ENCODE measurements around the gene ANO1.

ANO1 gene

DNA sequence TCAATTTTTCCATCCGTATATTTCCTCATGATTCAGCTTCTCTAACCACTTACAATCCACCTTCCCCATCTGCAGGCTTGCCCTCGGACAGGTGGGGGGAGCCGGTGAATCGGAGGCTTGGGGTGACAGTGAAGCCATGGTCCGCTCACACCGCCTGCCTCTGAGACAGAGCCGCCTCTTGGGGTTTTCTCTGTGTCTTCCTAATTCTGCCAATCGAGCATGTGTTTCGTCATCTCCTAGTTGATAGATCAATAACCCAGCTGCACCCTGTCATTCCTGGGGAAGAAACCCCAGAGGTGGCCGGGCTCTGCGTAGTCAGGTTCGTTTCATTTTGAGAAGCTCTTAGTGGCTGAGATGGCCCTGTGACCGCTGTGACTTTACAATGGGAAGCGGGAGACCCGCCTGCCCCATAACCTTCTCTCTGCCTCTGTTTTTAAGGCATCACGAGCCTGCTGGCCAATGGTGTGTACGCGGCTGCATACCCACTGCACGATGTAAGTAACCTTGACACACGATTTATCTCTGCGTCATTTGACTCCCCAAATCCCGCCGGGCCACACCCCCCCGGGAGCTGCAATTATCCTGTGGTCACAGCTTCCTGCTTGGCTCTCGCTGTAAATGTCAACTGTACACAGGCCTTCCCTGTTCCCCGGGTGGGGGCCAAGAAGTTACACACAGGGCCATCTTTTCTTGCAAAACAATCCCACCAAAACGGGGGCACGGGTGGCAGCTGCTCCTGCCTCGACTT, 33.3 kb downstream of the ANO1 start:
- TF ChIP-seq, protein P1, sequence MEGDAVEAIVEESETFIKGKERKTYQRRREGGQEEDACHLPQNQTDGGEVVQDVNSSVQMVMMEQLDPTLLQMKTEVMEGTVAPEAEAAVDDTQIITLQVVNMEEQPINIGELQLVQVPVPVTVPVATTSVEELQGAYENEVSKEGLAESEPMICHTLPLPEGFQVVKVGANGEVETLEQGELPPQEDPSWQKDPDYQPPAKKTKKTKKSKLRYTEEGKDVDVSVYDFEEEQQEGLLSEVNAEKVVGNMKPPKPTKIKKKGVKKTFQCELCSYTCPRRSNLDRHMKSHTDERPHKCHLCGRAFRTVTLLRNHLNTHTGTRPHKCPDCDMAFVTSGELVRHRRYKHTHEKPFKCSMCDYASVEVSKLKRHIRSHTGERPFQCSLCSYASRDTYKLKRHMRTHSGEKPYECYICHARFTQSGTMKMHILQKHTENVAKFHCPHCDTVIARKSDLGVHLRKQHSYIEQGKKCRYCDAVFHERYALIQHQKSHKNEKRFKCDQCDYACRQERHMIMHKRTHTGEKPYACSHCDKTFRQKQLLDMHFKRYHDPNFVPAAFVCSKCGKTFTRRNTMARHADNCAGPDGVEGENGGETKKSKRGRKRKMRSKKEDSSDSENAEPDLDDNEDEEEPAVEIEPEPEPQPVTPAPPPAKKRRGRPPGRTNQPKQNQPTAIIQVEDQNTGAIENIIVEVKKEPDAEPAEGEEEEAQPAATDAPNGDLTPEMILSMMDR (IDR thresholded peaks at IDR 0.05; ENCODE audit: low read depth, low read length, poor library complexity, severe bottlenecking) = no peak
- TF ChIP-seq EZH2phosphoT487 (IDR thresholded peaks at IDR 0.05; ENCODE audit: borderline replicate concordance, low read length) = no peak

DNA sequence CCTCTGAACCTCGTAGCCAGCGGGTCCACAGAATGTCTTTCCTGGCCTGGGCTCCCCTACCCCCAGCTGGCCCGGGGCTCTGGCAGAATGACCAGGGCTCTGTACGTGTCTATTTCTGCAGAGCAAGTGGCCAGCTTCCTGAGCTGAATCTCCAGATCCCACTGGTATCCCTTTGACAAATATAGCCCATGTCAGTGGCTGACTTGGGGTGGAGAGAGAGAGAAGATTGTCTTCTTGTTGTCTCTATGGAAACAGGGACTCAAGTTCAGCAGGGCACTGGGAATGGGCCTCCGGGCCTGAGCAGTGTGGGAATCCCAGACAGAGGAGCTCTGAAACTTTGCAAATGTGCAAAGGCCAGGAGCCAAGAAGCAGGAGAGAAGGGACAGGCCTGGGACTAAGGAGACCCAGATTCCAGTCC, 33.9 kb downstream of the ANO1 start:
- no peak overlapping the region for H3K4me2 ChIP-seq (ENCODE audit: low read length)
- H3K27ac ChIP-seq (ENCODE audit: low read depth, low read length) = no peak overlapping the region

More for the DNA sequence above, 33.3 kb downstream of the ANO1 start:
- Histone ChIP-seq H3K9me2 (replicated peaks; ENCODE audit: control insufficient read depth, low read length) (no peaks in the 10 kb centered on the region), H3K4me1 (ENCODE audit: control insufficient read depth, low read length) (no peaks in the 10 kb centered on the region), H3K9me3 (ENCODE audit: control insufficient read depth, insufficient read depth, low read length) (no peaks in the 10 kb centered on the region), H3K79me2 (ENCODE audit: control insufficient read depth, low read length) (no peaks in the 10 kb centered on the region), H3K27me3 (ENCODE audit: control insufficient read depth, low read length) (no peaks in the 10 kb centered on the region), H3F3A (ENCODE audit: control insufficient read depth, insufficient read depth) (no peaks in the 10 kb centered on the region), H3K4me2 (ENCODE audit: low read length) (no peak overlapping the region), H3K27ac (ENCODE audit: low read depth, low read length) (no peak overlapping the region), H3K4me3 (ENCODE audit: low read length) (no peak overlapping the region), H4K20me1 (ENCODE audit: control insufficient read depth, insufficient read depth, low read depth, low read length) (no peaks in the 10 kb centered on the region), H3K36me3 (ENCODE audit: control insufficient read depth, low read length) (no peaks in the 10 kb centered on the region)

DNA sequence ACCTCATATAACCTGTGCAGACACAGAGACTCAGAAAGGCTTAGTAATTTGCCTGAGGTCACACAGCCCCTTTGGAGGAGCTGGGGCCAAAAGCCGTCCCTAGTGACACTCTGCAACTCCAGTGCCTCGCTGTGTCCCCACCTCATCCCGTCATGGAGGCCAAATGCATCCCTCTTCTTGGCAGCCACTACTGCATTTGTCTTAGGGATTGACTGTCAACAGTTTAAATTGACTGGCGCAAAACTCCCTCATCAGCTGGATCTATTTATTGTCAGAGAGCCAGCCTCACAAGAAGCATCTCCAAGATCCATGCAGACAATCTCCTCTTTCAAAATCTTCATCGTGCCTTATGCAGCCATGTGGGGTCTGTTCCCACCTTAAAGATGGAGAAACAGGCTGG, 35.7 kb downstream of the ANO1 start:
- no peak for TF ChIP-seq EZH2phosphoT487 (IDR thresholded peaks at IDR 0.05; ENCODE audit: borderline replicate concordance, low read length)
- TF ChIP-seq, protein P1 (IDR thresholded peaks at IDR 0.05; ENCODE audit: low read depth, low read length, poor library complexity, severe bottlenecking) = no peak
- Histone ChIP-seq H3F3A (ENCODE audit: control insufficient read depth, insufficient read depth) (no peaks in the 10 kb centered on the region), H3K27ac (ENCODE audit: low read depth, low read length) (no peak overlapping the region), H3K9me3 (ENCODE audit: control insufficient read depth, insufficient read depth, low read length) (no peaks in the 10 kb centered on the region), H3K4me3 (ENCODE audit: low read length) (no peak overlapping the region), H4K20me1 (ENCODE audit: control insufficient read depth, insufficient read depth, low read depth, low read length) (no peaks in the 10 kb centered on the region), H3K27me3 (ENCODE audit: control insufficient read depth, low read length) (no peaks in the 10 kb centered on the region), H3K36me3 (ENCODE audit: control insufficient read depth, low read length) (no peaks in the 10 kb centered on the region), H3K4me1 (ENCODE audit: control insufficient read depth, low read length) (no peaks in the 10 kb centered on the region), H3K79me2 (ENCODE audit: control insufficient read depth, low read length) (no peaks in the 10 kb centered on the region), H3K4me2 (ENCODE audit: low read length) (no peak overlapping the region), H3K9me2 (replicated peaks; ENCODE audit: control insufficient read depth, low read length) (no peaks in the 10 kb centered on the region)

More for the DNA sequence above, 33.9 kb downstream of the ANO1 start:
- H3K79me2 ChIP-seq (ENCODE audit: control insufficient read depth, low read length) = no peaks in the 10 kb centered on the region
- no peaks in the 10 kb centered on the region for H4K20me1 ChIP-seq (ENCODE audit: control insufficient read depth, insufficient read depth, low read depth, low read length)
- H3K9me2 ChIP-seq (replicated peaks; ENCODE audit: control insufficient read depth, low read length) = no peaks in the 10 kb centered on the region
- no peak overlapping the region for H3K4me3 ChIP-seq (ENCODE audit: low read length)
- H3K9me3 ChIP-seq (ENCODE audit: control insufficient read depth, insufficient read depth, low read length) = no peaks in the 10 kb centered on the region
- no peaks in the 10 kb centered on the region for H3K4me1 ChIP-seq (ENCODE audit: control insufficient read depth, low read length)
- no peak for TF ChIP-seq EZH2phosphoT487 (IDR thresholded peaks at IDR 0.05; ENCODE audit: borderline replicate concordance, low read length)
- TF ChIP-seq, protein P1 (IDR thresholded peaks at IDR 0.05; ENCODE audit: low read depth, low read length, poor library complexity, severe bottlenecking) = no peak
- no peaks in the 10 kb centered on the region for H3K36me3 ChIP-seq (ENCODE audit: control insufficient read depth, low read length)
- H3K27me3 ChIP-seq (ENCODE audit: control insufficient read depth, low read length) = no peaks in the 10 kb centered on the region
- no peaks in the 10 kb centered on the region for H3F3A ChIP-seq (ENCODE audit: control insufficient read depth, insufficient read depth)
